IgD-negative memory B cell (primary cell): Measurements from ENCODE around the gene EML1. TPM values are rescaled to one million over a fixed set of nuclear protein-coding genes. Genes with fewer than 3 reads are reported as not detected.

Experiments used
- H3K27ac Mint-ChIP-seq, 3 donors: one replicate each; pipeline ENCODE4 v1.8.0; 2020 to 2022; ENCODE audit warnings: mild to moderate bottlenecking in 3 of 3, mixed read lengths in 3 of 3, moderate library complexity in 1 of 3
- H3K27me3 Mint-ChIP-seq: one replicate; pipeline ENCODE4 v1.8.0; 2021; ENCODE audit warnings: mixed read lengths
- H3K36me3 Mint-ChIP-seq: one replicate; pipeline ENCODE4 v1.8.0; 2020; ENCODE audit warnings: mild to moderate bottlenecking, mixed read lengths
- H3K4me1 Mint-ChIP-seq, 3 donors: one replicate each; pipeline ENCODE4 v1.8.0; 2020 to 2022; ENCODE audit warnings: mixed read lengths in 3 of 3, mild to moderate bottlenecking in 1 of 3
- H3K4me3 Mint-ChIP-seq, 4 donors: one replicate each; pipeline ENCODE4 v1.8.0; 2020 to 2022; ENCODE audit warnings: mild to moderate bottlenecking in 4 of 4, mixed read lengths in 4 of 4, moderate library complexity in 3 of 4
- H3K9me3 Mint-ChIP-seq, 3 donors: one replicate each; pipeline ENCODE4 v1.8.0; 2020 to 2021; ENCODE audit warnings: mixed read lengths in 3 of 3, mild to moderate bottlenecking in 1 of 3
- polyA plus RNA-seq: library from polyadenylated mRNA; unstranded; fragments of 300-500 nt; fragmentation: Illumina TruSeq; gene quantifications from one replicate; pipeline ENCODE4 v1.2.3, GENCODE V29; 2021

The EML1 gene
- polyA plus RNA-seq, 1 donor from 2014 or later, result not detected

DNA sequence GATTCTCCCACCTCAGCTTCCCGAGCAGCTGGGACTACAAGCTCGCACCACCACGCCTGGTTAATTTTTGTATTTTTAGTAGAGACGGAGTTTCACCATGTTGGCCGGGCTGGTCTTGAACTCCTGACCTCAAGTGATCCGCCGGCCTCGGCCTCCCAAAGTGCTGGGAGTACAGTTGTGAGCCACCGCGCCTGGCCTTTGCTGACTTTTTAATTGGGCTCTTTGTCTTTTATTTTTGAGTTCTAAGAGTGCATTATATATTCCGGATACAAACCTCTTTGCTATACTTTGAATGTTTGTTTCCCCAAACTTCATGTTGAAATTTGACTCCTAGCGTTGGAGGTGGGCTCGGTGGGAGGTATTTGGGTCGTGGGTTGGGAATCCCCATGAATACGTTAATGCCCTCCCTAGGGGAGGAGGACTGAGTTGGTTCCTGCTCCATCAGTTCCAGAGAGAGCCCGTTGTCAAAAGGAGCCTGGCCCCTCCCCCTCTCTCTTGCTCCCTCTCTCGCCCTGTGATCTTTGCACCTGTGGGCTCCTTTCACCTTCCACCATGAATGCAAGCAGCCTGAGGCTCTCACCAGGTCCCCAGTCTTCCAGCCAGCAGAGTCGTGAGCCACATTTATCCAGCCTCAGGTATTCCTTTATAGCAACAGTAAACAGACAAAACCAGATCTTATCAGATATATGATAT, 168.8 kb downstream of the EML1 start:
- peaks cover 26% of the 10 kb centered on the region for H3K27me3 Mint-ChIP-seq
- no peaks in the 10 kb centered on the region for H3K9me3 Mint-ChIP-seq
- no peaks in the 10 kb centered on the region for H3K4me1 Mint-ChIP-seq
- peak overlapping the region in 1 of 4 donors; percentile 24 for H3K4me3 Mint-ChIP-seq
- no peak overlapping the region for H3K27ac Mint-ChIP-seq
- H3K36me3 Mint-ChIP-seq, result no peaks in the 10 kb centered on the region

DNA sequence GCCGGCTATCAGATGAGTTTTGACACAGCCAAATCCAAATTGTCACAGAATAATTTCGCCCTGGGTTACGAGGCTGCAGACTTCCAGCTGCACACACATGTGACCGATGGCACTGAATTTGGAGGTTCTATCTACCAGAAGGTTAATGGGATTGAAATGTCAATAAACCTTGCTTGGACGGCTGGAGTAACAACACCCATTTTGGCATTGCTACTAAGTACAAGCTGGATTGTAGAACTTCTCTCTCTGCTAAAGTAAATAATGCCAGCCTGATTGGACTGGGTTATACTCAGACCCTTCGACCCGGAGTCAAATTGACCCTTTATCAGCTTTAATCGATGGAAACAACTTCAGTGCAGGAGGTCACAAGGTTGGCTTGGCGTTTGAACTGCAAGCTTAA, 171.8 kb downstream of the EML1 start:
- Mint-ChIP-seq H3K4me1 (peaks cover 0 to 2% (median 0%) of the 10 kb centered on the region in 3 donors), H3K4me3 (no peak overlapping the region), H3K36me3 (no peaks in the 10 kb centered on the region), H3K9me3 (no peaks in the 10 kb centered on the region), H3K27ac (no peak overlapping the region), H3K27me3 (peaks cover 33% of the 10 kb centered on the region)

DNA sequence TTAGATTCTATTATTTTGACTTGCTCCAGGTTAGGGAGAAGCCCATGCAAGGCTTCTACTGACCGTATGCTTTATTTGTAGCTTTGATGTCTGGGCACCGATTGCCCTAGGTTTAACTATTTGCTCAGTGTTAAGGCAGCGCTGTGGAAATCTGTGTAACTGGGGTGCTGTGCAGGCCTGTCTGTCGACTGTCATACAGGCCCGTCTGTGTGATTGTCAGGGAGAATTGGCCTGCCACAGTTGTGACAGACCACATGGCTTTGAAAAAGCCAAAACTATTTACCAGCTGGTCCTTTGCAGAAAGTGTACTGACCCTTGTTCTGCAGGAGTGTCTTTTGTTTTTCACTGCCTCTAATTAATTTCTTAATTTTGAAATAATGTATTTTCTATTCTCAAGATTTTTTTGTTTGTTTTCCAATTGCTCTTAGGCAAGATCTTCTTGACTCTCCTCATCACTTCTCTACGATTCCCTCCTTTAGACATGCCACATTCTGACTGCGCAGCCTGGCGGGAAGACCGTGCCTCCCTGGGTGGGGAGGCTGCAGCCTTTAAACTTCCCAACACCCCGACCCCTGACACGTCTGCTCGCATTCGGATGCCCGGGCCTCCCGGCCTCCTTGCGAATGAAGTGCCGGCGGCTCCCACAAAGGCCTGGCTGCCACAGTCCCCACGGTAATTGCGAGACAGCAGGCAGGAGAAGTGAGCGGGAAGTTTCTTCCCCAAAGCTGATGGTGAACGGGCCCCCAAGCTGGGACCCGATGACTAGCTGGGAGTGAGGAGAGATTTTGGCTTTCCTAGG, 173.0 kb downstream of the EML1 start:
- no peaks in the 10 kb centered on the region for H3K9me3 Mint-ChIP-seq
- H3K4me1 Mint-ChIP-seq, result peaks cover 0 to 2% (median 2%) of the 10 kb centered on the region in 3 donors
- H3K27ac Mint-ChIP-seq, result no peak overlapping the region
- H3K27me3 Mint-ChIP-seq, result peaks cover 41% of the 10 kb centered on the region
- H3K4me3 Mint-ChIP-seq, result no peak overlapping the region
- no peaks in the 10 kb centered on the region for H3K36me3 Mint-ChIP-seq

DNA sequence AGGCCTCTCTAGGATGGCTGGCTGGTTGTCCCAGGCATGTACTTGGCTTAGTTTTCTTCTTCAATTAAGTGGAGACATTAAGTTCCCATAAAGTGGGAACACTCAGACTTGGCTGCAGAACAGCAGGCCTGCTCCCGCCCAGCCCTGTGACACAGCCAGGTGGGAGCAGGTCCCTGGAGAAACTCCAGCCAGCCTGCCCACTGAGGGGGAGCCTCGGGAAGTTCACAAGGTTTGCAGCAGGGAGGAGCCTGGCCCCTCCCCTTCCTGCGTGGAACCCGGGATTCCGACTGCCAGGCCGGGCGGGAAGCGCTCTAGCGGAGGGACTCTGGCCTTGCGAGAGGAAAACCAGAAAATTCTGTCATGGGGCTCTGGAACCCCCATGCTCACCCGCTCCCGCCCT, 173.7 kb downstream of the EML1 start:
- Mint-ChIP-seq H3K27me3 (peaks cover 41% of the 10 kb centered on the region), H3K4me3 (no peak overlapping the region), H3K4me1 (peaks cover 0 to 2% (median 2%) of the 10 kb centered on the region in 3 donors), H3K36me3 (no peaks in the 10 kb centered on the region), H3K9me3 (no peaks in the 10 kb centered on the region), H3K27ac (no peak overlapping the region)

DNA sequence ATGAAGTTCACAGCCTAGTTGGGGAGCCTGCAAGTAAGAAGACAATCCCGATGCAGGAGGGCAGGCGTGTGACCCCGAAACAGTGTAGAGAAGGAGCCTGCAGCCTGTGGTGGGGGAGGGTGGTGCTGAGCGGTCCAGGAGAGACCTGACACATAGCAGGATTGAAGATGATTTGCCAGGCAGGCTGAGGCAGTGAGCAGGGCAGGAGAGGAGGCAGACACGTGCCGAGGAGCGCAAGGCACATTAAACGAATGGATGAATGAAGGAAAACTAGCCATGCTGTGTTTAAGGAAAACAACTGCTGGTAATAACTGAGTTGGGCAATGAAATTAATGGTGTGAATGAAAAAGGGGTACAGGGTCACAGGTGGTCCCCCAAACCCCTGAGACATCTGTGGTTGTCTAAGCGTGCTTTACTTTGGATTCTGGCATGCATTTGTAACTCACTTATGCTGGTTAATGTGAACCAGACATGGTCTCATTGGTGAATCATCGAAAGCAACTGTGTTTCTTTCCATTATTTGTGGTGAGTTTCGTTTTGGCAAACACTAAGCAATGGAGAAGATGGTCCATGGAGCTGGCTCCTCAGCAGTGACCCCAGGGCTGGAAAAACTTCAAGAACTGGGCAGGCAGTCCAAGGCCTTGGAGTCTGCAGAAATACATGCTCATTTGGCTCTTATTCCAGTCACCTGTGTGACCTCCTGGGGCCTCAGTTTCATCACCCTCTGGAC, 175.1 kb downstream of the EML1 start:
- peak overlapping the region in 1 of 4 donors; percentile 16 for H3K4me3 Mint-ChIP-seq
- no peak overlapping the region for H3K27ac Mint-ChIP-seq
- peaks cover 8 to 9% (median 9%) of the 10 kb centered on the region in 3 donors for H3K4me1 Mint-ChIP-seq
- peaks cover 0 to 2% (median 2%) of the 10 kb centered on the region in 3 donors for H3K9me3 Mint-ChIP-seq
- H3K27me3 Mint-ChIP-seq, result peaks cover 39% of the 10 kb centered on the region
- no peaks in the 10 kb centered on the region for H3K36me3 Mint-ChIP-seq

DNA sequence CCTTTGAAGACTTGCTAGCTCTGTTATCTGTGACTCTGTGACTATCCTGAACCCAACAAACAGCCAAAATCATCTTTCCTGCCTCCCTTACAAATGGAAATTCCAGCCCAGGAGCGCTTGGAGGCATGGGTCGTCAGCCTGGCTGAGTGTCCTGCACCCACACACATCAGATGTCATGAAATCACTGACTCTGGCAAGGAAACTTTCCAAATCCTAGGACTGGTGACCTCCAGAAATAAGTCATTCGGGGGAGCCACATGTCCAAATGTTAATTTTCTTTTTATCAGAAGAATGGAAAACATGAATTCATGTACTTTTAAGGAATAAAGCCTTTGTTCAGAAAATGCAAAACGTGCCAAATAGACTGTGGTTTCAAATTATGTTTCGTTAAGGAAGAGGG, 175.7 kb downstream of the EML1 start:
- Mint-ChIP-seq H3K4me3 (peak overlapping the region in 1 of 4 donors; percentile 16), H3K36me3 (no peaks in the 10 kb centered on the region), H3K9me3 (peaks cover 0 to 2% (median 2%) of the 10 kb centered on the region in 3 donors), H3K27me3 (peaks cover 37% of the 10 kb centered on the region), H3K4me1 (peaks cover 9% of the 10 kb centered on the region in 3 donors), H3K27ac (no peak overlapping the region)

DNA sequence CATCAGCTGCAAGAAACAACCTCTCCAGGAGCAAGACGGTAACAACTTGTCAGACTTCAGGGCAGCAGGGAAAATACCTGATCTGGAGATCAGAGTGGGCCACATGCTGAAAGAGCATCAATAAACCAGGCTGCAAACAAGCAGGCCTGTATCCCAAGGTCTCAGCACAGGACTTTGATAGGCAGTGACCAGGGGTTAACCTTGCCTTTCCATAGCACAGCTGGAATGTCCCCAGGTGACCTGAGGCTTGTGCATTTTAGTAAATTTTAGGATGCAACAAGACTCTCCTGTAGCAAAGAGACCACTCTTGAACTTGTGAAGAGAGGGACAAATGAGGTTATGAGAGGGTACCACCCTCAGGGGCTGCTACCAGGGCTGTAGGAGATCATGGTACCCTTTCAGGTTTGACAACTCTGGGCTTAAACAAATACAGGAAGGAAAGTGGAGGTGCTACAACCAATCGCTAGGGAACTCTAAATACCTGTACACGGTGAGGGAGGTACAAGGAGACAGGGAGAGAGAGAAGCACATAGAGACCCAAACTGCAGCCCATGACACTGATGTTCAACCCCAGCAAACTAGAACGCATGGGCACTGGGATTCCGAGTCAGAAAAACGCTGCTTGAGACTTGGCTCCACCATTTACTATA, 176.6 kb downstream of the EML1 start:
- Mint-ChIP-seq H3K36me3 (no peaks in the 10 kb centered on the region), H3K4me1 (peaks cover 9% of the 10 kb centered on the region in 3 donors), H3K27me3 (peaks cover 31% of the 10 kb centered on the region), H3K4me3 (peak overlapping the region; percentile 18 to 84 (median 36)), H3K9me3 (peaks cover 0 to 2% (median 2%) of the 10 kb centered on the region in 3 donors), H3K27ac (peak overlapping the region in 2 of 3 donors; percentile 9 to 32)

DNA sequence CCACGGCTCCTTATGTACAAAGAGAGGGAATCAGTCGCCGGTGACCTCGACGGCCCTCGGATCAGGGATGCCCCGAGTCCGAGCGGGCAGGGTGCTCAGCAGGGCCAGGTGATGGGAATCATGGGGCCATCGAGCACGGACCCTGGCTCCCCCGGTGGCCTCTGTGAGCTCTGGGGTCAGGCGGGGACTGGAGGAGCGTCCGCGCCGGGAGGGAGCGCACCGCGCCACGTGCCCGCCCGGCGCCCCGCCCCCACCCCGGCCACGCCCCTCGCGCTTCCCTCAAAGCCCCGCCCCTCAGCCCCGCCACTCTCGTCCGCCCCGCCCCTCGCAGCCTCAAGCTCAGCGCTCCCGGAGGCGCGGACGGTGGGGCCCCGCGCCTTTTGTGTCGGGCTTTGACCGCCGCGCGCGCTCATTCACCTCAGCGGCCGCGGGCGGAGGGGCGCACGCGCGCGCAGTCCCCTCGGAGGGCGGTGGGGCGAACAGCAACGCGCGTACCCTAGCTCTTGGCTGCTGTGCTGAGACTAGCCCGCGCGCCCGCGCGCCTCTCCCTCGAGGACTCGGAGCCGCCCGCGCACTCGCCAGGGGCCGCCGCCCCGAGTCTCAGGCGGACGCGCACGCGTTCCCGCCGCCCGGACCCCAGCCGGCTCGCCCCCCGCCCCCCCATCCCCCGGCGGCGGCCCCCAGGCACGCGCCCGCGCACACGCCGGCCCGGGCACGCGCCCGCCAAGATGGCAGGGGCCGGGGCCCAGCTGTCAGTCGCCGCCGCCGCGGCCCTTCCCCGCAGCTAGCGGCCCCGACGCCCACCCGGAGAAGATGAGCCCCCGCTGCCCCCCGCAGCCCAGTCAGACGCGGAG, 178.1 kb downstream of the EML1 start:
- peaks cover 0 to 4% (median 2%) of the 10 kb centered on the region in 3 donors for H3K9me3 Mint-ChIP-seq
- H3K27me3 Mint-ChIP-seq, result peaks cover 25% of the 10 kb centered on the region
- no peak overlapping the region for H3K27ac Mint-ChIP-seq

DNA sequence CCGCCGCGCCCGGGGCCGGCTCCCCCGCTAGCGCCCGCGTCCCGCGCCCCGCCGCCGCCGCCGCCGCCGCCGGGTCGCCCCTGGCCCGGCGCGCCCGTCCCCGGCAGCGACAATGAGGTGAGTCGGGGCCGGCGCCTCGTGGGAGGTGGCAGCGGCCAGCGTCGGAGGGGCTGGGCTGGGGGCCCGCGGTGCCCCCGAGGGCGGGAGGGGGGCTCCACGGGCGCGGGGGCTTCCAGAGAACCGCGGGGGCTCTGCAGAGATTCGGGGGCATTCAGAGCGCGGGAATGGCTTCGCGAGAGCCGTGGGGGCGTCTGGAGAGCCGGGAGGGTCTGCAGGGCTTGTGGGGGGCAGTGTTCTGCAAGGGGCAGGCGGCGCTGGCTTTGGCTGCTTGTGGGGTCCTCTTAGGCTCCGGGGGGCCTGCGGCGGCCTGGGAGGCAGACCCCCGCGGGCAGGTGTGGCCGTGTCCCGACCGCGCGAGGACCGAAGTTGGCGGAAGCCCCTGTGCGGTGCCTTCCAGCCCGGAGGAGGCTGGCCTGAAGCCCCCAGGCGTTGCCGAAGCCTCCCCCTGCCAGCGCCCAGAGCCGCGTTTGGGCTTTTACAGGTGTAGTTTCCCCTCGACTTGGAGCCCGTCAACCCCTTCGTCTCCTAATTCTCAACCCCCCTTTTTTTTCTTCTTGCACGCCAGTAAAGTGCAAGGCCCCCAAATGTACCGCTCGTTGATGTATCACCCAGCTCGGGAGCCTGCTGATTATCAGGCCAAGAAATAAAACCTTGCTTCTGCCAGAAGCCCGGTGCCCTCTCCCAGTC, 178.9 kb downstream of the EML1 start:
- Mint-ChIP-seq H3K36me3 (no peaks in the 10 kb centered on the region), H3K4me1 (peaks cover 9% of the 10 kb centered on the region in 3 donors), H3K27ac (peak overlapping the region in 1 of 3 donors; percentile 50), H3K27me3 (peaks cover 29% of the 10 kb centered on the region), H3K9me3 (peaks cover 0 to 4% (median 2%) of the 10 kb centered on the region in 3 donors), H3K4me3 (peak overlapping the region; percentile 71 to 95 (median 91))

More for the DNA sequence above, 178.1 kb downstream of the EML1 start:
- H3K4me1 Mint-ChIP-seq, result peaks cover 9% of the 10 kb centered on the region in 3 donors
- peak overlapping the region; percentile 18 to 85 (median 76) for H3K4me3 Mint-ChIP-seq
- H3K36me3 Mint-ChIP-seq, result no peaks in the 10 kb centered on the region

DNA sequence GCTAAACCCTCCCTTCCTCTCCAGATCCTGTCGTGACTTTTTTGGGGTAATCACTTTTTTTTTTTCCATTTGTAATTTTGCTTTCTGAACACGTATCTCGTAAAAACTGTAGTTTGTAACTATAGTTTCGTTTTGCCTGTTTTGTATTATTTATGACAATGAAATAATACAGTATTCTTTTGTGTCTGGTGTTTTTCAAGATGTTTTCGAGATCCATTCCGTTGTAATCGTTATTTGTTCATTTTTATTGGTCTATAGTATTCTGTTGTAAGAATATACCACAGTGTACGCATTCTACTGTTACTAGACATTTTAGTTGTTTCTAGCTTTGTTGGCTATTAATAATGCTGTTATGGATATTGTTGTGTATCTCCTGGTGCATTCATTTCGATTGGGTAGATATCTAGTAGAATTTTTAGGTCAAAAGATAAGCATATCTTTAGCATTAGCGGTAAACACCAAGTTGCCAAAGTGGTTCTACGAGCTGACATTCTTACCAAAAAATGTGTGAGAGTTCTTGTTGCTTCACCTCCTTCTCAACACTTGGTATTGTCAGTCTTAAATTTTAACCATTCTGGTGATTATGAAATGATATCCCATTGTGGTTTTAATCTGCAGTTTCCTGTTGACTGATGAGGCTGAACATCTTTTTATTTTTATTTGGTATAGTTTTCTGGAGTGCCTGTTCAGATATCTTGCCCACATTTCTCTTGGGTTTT, 179.7 kb downstream of the EML1 start:
- Mint-ChIP-seq H3K4me1 (peaks cover 7 to 9% (median 9%) of the 10 kb centered on the region in 3 donors), H3K4me3 (peak overlapping the region; percentile 71 to 95 (median 91)), H3K9me3 (peaks cover 0 to 4% (median 2%) of the 10 kb centered on the region in 3 donors), H3K27me3 (peaks cover 27% of the 10 kb centered on the region), H3K36me3 (no peaks in the 10 kb centered on the region), H3K27ac (peak overlapping the region in 1 of 3 donors; percentile 50)

DNA sequence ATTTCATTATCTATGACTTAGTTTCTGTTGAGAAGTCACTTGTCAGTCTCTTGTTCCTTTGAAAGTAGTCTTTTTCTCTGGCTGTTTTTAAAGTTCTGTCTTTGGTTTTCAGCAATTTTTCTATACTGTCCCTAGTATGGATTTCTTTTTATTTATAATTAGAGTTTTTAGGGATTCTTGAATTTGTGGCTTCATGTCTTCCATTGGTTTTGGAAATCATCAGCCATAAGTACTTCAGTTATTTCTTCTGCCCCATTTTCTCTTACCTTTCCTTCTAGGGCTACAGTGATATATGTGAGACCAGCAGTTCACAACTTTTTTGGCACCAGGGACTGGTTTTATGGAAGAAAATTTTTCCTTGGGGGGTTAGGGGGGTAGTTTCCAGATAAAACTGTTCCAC, 182.0 kb downstream of the EML1 start:
- peak overlapping the region in 1 of 4 donors; percentile 29 for H3K4me3 Mint-ChIP-seq
- H3K27me3 Mint-ChIP-seq, result peaks cover 20% of the 10 kb centered on the region
- H3K4me1 Mint-ChIP-seq, result peaks cover 7 to 9% (median 9%) of the 10 kb centered on the region in 3 donors
- peaks cover 0 to 4% (median 2%) of the 10 kb centered on the region in 3 donors for H3K9me3 Mint-ChIP-seq
- H3K36me3 Mint-ChIP-seq, result no peaks in the 10 kb centered on the region
- H3K27ac Mint-ChIP-seq, result no peak overlapping the region

DNA sequence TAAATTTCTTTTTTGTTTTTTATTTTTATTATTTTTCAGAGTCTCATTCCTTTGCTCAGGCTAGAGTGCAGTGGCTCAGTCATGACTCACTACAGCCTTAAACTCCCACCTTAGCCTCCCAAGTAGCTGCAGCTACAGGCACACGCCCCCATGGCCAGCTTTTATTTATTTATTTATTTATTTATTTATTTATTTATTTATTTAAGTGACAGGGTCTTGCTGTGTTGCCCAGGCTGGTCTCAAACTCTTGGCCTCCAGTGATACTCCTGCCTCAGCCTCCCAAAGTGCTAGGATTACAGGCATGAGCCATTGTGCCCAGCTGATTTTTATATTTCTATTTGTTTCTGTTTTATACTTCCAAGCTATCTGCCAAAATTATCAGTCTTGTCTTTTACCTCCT, 182.8 kb downstream of the EML1 start:
- Mint-ChIP-seq H3K27ac (no peak overlapping the region), H3K27me3 (peaks cover 12% of the 10 kb centered on the region), H3K9me3 (peaks cover 0 to 4% (median 2%) of the 10 kb centered on the region in 3 donors), H3K36me3 (no peaks in the 10 kb centered on the region), H3K4me1 (peaks cover 7 to 9% (median 7%) of the 10 kb centered on the region in 3 donors), H3K4me3 (peak overlapping the region in 1 of 4 donors; percentile 29)
